Measurements from ENCODE around the gene ERBB4.
"Not testable (repeated sequence)": the region's sequence is repeated elsewhere in the genome, so short reads cannot be mapped to it uniquely, and the experiment has no call there.

The ERBB4 gene

GRCh38 chr2:212528106-212528856, 10.3 kb downstream of the ERBB4 start:
- DNase-seq (ENCODE audit: low read depth in 2 of 2), result no peak

- DNase-seq (ENCODE audit: low read depth in 2 of 2), result no peak
These were observed 12.5 kb downstream of the ERBB4 start for GRCh38 chr2:212526059-212526458.

- DNase-seq (ENCODE audit: low read depth in 2 of 2), result no peak
These were observed 14.8 kb downstream of the ERBB4 start for GRCh38 chr2:212523756-212524155.

GRCh38 chr2:212520340-212520739, 18.3 kb downstream of the ERBB4 start:
- no peak for DNase-seq (ENCODE audit: low read depth in 2 of 2)

- DNase-seq (ENCODE audit: low read depth in 2 of 2), result no peak
These were observed 20.9 kb downstream of the ERBB4 start for GRCh38 chr2:212517693-212518092.

- no peak for DNase-seq (ENCODE audit: low read depth in 2 of 2)
These were observed 33.0 kb downstream of the ERBB4 start for GRCh38 chr2:212505586-212505985.

- no peak for DNase-seq (ENCODE audit: low read depth in 2 of 2)
These were observed 43.6 kb downstream of the ERBB4 start for GRCh38 chr2:212495046-212495445.

GRCh38 chr2:212494418-212495020, 44.1 kb downstream of the ERBB4 start:
- no peak for DNase-seq (ENCODE audit: low read depth in 2 of 2)

GRCh38 chr2:212489719-212490346, 48.8 kb downstream of the ERBB4 start:
- no peak for DNase-seq (ENCODE audit: low read depth in 2 of 2)

- no peak for DNase-seq (ENCODE audit: low read depth in 2 of 2)
These were observed 50.0 kb downstream of the ERBB4 start for GRCh38 chr2:212488611-212489010.

- DNase-seq (ENCODE audit: low read depth in 2 of 2), result no peak
These were observed 54.0 kb downstream of the ERBB4 start for GRCh38 chr2:212484563-212485080.

- no peak for DNase-seq (ENCODE audit: low read depth in 2 of 2)
These were observed 58.2 kb downstream of the ERBB4 start for GRCh38 chr2:212480447-212480846.

- DNase-seq (ENCODE audit: low read depth in 2 of 2), result no peak
These were observed 61.0 kb downstream of the ERBB4 start for GRCh38 chr2:212477571-212477970.

- no peak for DNase-seq (ENCODE audit: low read depth in 2 of 2)
These were observed 65.4 kb downstream of the ERBB4 start for GRCh38 chr2:212473211-212473610.

- not testable (repeated sequence) for DNase-seq (ENCODE audit: low read depth in 2 of 2)
These were observed 71.1 kb downstream of the ERBB4 start for GRCh38 chr2:212467551-212467950.

- no peak for DNase-seq (ENCODE audit: low read depth in 2 of 2)
These were observed 73.1 kb downstream of the ERBB4 start for GRCh38 chr2:212465456-212465855.

GRCh38 chr2:212461708-212462107, 76.9 kb downstream of the ERBB4 start:
- DNase-seq (ENCODE audit: low read depth in 2 of 2), result not testable (repeated sequence)

GRCh38 chr2:212454149-212454548, 84.5 kb downstream of the ERBB4 start:
- no peak for DNase-seq (ENCODE audit: low read depth in 2 of 2)

GRCh38 chr2:212451786-212452231, 86.8 kb downstream of the ERBB4 start:
- DNase-seq (ENCODE audit: low read depth in 2 of 2), result peak; percentile 37 to 38

GRCh38 chr2:212448698-212449097, 89.9 kb downstream of the ERBB4 start:
- no peak for DNase-seq (ENCODE audit: low read depth in 2 of 2)

- DNase-seq (ENCODE audit: low read depth in 2 of 2), result no peak
These were observed 96.8 kb downstream of the ERBB4 start for GRCh38 chr2:212441821-212442220.

- no peak for DNase-seq (ENCODE audit: low read depth in 2 of 2)
These were observed 97.5 kb downstream of the ERBB4 start for GRCh38 chr2:212441141-212441540.
